GM21576 (cell line): Measurements from ENCODE around the gene OR51B6.
"Not testable (repeated sequence)": the region's sequence is repeated elsewhere in the genome, so short reads cannot be mapped to it uniquely, and the experiment has no call there.

Source experiments
- ATAC-seq: cut with Tn5 transposase; IDR thresholded peaks from one replicate; pipeline ENCODE4 v1.9.1; 2021; ENCODE audit warnings: mild to moderate bottlenecking, moderate library complexity; ENCODE audit not compliant: unreplicated experiment

The OR51B6 gene

DNA sequence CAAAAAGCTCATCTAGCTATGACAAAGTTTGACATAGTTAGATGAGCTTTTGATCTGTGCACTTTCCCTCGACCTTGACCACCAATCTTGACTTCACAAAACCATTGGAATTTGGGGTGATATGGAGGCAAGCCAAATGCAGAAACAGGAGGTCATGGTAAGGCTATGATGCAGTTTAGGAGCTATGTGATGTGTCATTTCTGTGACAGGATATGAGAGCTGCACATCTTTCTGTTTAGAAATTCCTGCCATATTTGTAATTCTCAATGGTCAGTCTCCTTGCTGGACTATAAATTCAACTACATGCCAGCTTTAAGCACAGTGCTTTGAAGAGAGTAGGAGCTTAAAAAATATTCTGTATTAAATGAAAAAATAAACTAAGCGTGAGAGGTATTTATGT, 12.9 kb downstream of the OR51B6 start:
- ATAC-seq: no peak

- not testable (repeated sequence) for ATAC-seq
Observed at GRCh38 chr11:5366365-5366764, 15.1 kb downstream of the OR51B6 start.

DNA sequence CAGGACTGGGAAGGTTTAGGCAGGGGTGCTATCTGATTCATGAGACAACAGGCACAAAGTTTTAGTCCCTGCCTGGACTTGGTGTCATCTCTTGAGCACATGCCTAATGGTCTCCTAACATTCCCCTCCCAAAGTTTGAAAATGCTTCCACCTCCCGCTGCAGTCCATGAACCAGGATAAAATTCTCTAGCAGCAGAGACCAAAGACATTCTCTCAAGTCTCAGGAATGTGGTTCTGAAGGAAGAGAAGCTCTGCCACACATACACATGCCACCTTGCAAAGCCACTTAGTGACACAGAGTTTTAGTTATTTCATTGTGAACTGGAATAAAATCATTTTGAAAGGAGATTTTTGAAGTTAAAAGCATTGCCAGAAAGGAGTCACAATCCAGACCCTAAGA, 15.5 kb downstream of the OR51B6 start:
- ATAC-seq: no peak

- no peak for ATAC-seq
Observed at GRCh38 chr11:5367448-5368074, 16.3 kb downstream of the OR51B6 start.

- ATAC-seq: no peak
Observed at GRCh38 chr11:5368502-5369043, 17.3 kb downstream of the OR51B6 start.

GRCh38 chr11:5369789-5370188, 18.5 kb downstream of the OR51B6 start:
- ATAC-seq: peak; percentile 55

GRCh38 chr11:5380740-5381342, 29.5 kb downstream of the OR51B6 start:
- ATAC-seq: peak; percentile 80

- no peak for ATAC-seq
Observed at GRCh38 chr11:5383576-5383975, 32.3 kb downstream of the OR51B6 start, which contains the start of gene OR51M1. OR51M1 (plus strand) TSS chr11:5383812; CDS start chr11:5389399, 5,587 bp downstream.

- ATAC-seq: no peak
Observed at GRCh38 chr11:5384335-5384734, 33.0 kb downstream of the OR51B6 start.

DNA sequence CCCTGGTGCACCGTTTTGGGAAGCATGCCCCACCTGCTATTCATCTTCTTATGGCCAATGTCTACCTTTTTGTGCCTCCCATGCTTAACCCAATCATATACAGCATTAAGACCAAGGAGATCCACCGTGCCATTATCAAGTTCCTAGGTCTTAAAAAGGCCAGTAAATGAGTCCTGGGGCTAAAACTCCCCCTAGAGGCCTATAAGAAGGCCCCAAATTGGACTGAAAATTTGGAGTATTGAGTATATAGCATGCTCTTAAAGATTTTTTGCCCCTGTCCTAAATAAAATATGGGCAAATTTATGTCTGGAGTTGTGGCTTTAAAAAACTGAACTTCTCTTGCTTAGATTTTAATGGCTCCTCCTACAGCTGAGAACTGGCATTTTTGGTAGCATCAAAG, 38.9 kb downstream of the OR51B6 start:
- ATAC-seq: no peak

- ATAC-seq: no peak
Observed at GRCh38 chr11:5394091-5394490, 42.8 kb downstream of the OR51B6 start.

GRCh38 chr11:5398936-5399335, 47.6 kb downstream of the OR51B6 start:
- no peak for ATAC-seq
